GM18519 (cell line): Measurements from ENCODE around the gene CCDC178.
"Not testable (repeated sequence)": the region's sequence is repeated elsewhere in the genome, so short reads cannot be mapped to it uniquely, and the experiment has no call there.

Experiments
- ATAC-seq: cut with Tn5 transposase; IDR thresholded peaks from one replicate; pipeline ENCODE4 v1.9.1; 2021; ENCODE audit warnings: mild to moderate bottlenecking, moderate library complexity; ENCODE audit not compliant: unreplicated experiment, low FRiP score

The CCDC178 gene

DNA sequence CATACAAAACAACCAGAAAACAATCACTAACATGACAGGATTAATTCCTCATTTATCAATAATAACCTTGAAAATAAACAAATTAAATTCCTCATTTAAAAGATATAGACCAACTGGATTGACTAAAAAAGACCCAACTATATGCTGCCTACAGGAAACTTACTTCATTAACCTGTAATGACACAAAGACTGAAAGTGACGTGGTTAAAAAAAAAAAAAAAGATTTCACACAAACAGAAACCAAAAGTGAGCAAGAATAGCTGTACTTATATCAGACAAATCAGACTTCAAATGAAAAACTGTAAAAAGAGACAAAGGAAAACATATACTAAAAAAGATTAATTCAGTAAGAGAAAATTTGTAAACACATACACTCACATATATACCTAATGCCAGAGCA lies 201.2 kb downstream of the CCDC178 start:
- peak; percentile 88 for ATAC-seq

DNA sequence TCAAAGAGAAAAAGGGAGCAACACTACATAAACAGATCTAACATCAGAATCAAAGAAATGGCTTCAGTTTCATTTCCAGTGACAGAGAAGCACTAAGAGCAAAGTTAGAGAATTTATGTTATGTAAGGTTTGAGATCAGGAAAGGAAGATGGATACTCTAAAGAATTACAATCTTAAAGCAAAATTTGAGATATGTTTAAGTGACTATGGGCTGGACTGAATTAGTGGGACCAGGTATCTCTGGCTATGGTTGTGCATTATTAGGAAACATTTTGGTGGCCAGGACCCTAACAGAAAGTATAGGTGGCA lies 208.2 kb downstream of the CCDC178 start:
- ATAC-seq, result peak; percentile 26

DNA sequence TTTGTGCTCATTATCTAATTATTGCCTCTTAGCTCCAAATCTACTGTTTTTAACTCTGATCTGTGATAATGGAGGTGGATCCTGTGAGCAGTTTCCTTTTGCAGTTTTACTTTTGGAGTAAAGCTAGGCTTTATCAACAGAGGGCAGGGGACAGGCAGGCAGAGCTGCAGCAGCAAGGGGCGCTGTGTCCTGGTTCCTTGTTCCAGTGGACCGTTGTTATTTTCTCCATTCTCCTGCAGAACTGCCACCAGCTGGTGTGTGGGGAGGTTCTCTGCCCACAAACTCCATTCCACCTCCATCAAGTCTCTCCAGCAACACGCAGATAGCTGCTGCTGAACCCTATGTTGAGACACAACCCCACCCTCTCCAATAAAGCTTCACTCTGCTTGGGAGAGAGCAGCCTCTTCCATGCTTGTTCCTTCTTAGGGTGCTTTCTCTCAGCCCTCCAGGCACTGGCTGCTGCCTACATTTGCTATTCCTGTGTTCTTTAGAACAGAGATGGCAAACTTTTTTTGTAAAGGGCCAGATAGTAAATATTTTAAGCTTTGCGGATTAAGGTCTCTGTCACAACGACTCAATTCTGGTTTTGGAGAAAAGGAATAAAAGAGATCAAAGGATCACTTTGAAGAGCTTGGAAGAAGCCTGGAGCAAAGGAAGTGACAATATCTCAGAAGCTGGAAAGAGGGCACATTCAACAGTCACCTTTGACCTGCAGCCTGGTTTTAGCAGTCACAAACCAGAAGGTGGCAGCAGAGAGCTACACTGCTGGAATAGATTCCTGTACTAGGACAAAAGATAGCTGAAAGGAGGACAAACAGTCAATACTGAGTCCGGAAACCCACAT lies 208.8 kb downstream of the CCDC178 start:
- ATAC-seq, result peak; percentile 96

DNA sequence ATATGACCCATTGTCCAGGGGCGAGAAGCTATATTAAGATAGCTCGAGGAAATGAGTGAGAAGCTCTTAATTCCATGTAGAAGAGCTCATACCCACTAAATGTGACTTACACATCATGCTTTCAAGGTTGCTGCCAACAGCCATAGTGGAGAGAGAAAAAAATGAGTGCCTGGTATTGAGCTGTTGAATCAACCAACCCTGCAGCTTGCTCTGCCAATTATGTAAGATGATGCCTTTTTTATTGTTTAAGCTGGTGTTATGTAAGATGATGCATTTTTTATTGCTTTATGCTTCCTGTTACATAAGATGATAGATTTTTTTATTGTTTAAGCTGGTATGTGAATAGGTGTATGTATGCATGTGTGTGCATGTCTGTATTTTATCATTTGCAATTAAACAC lies 228.2 kb downstream of the CCDC178 start:
- no peak for ATAC-seq

DNA sequence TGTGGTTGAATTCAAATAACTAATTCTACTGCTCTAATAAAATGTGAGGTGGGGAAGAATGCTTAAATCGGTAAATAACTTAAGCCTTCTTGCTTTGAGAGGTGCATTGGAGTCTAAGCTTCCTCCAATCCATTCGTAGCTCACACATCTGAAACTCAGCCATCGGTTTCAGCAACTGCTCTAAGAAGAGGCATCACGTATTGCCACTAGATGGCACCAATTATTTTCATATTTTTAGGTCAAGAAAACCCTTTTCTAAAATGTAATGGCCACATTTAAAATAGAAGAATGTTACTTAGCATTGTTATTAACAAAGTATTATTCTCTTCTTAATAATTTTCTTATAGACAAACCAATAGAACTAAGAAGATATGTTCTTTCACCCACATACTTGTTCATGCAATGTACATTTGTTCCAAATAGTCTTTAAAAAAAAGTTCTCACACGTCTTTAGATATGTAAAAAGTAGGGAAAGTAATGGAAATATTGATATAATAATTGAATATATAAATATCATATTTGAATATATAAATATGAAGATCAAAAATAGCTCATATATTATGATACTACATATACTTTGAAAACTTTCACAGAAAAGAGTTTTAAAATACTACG lies 229.8 kb downstream of the CCDC178 start:
- no peak for ATAC-seq

DNA sequence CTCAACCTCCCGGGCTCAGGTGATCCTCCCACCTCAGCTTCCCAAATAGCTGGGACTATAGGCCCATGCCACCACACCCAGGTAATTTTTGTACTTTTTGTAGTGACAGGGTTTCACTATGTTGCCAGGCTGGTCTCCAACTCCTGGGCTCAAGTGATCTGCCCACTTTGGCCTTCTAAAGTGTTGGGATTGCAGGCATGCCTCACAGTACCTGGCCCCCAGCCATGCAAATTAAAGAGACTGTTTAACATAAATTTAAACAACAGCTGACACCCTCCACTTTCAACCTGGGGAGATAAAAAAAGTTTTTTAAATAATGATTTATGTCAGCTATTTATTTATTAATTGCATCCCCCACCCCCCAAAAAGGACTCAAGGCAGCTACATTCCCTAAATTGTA lies 234.7 kb downstream of the CCDC178 start:
- no peak for ATAC-seq

DNA sequence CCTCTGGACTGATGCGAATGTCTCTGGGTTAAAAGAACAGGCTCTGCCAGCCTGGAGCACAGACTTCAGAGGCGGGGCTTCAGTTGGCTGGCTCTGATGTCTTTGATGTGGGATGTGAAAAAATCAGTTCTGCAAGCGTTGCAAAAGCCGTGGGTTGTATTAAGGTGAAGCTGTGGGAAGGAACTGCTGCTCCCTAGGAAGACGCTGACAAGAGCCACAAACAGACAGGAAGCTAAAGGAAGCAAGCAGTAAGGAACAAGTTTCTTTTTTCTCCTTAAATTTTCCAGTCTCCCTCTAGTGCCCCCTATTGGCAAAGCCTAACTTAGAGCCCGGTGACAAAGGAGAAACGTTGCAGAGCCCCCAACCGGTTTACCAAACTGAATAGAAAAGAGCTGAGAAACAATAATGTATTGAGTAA lies 239.0 kb downstream of the CCDC178 start:
- no peak for ATAC-seq

DNA sequence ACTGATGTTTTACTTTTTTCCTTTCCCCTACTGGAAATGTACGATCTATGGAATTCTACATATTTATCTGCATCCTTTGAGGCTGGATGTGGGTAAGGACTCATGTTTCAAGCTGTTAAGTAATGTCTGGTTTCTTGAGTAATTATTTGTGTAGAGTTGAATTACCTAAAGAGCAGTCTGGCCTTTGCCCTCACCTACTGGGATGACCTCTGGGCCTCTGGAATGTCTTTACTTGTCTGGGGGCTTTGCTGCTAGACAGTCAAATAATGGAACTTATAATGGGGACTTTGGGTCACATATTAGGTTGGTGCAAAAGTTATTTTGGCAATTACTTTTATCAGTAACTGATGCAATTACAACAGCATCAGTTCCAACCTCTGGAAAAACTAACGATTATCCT lies 244.7 kb downstream of the CCDC178 start:
- no peak for ATAC-seq

DNA sequence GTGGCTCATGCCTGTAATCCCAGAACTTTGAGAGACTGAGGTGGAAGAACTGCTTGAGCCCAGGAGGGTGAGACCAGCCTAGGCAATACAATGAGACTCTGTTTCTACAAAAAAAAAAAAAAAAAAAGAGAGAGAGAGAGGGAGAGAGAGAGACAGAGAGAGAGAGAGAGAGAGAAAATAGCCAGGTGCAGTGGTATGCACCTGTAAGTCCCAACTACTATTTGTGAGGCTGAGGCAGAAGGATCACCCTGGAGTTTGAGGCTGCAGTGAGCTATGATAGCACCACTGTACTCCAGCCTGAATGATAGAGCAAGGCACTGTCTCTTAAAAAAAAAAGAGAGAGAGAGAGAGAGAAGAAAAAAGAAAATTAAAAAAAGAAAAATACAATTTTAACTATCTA lies 245.7 kb downstream of the CCDC178 start:
- no peak for ATAC-seq

DNA sequence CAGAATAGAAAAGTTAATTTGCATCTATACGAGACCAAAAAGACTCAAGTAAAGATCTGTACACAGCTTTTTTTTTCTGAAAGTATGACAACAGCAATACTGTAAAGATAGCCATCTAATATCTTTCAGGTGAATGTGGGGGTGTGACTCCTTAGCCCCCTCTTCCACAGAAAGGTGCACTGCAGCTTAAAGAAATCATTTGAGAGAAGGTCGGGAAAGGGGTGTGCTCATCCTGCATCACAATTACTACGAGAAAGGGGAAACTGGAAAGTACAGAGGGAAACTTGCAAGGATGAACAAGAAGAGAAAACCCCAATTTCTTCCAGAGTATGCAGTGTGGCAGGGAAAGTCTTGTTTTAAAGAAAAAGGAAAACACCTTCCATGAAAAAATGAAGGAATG lies 255.6 kb downstream of the CCDC178 start:
- no peak for ATAC-seq

DNA sequence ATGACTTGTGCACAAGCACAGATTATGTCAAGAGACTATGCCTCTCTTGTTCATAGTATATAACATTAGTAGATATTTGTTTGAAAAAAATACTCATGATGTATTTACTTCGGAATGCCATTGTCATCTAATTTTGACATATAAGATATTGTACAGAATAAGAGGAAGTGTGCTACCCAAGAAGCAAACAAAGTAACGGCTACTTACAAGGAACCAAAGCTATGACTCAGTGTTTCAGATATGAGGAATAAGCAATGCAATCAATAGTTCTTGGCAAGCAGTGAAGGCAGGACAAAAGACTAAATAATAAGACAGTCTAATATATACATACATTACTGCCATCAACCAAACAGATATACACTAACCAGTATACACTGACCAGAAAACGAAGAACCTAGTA lies 256.3 kb downstream of the CCDC178 start:
- ATAC-seq, result no peak

DNA sequence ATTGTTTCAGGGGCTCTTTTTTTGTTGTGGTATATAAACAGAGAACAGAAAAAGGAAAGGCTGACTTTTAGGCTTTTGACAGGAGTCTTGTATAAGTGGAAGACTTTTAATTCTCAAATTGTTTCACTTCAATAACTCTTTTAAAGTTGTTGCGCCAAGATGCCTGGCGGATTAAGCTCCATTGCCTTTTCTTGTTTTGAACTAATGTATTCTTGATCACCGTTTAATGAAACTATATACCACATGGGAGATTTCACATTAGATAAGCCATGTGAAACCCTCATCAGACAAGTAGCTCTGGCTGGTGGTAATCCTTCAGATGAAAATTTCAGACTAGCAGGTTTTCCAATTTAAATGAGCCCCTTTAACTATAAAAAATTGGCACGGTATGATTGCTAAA lies 257.4 kb downstream of the CCDC178 start:
- no peak for ATAC-seq

DNA sequence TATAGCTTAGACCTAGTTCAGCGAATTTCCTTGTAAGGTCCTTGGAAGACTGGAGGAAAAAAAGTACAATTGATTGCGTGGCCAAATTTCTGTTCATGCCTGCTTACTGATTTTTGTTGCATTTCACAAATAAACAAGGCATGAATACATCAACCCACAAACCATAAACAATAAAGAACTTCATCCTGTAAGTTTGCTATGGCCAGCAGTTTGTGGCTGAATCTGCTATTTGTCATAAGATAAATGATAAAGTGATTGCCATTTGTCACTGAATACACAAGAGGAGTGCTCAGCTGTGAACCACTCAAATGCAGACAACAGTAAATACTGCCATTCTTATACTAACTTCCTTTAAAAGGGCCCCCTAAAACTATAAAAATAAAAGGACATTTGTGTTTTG lies 259.5 kb downstream of the CCDC178 start:
- ATAC-seq, result no peak

DNA sequence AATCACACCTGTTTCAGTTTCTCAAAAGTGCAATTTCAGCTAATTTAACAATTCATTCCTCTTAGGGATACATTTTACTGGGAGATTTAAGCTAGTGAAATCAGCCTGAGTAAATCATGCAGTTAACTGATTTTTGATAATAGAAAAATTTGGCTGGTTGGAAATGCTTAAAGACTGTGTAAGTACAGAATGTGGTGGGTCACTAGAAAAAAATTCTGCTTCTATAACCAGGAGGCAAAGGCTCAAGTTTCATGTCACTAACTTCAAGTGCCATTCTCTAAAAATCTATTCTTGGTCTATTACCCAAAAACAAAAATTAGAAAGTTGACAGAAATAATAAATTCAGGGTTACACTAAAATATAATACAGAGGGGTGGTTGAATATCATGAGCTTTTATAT lies 271.3 kb downstream of the CCDC178 start:
- no peak for ATAC-seq

DNA sequence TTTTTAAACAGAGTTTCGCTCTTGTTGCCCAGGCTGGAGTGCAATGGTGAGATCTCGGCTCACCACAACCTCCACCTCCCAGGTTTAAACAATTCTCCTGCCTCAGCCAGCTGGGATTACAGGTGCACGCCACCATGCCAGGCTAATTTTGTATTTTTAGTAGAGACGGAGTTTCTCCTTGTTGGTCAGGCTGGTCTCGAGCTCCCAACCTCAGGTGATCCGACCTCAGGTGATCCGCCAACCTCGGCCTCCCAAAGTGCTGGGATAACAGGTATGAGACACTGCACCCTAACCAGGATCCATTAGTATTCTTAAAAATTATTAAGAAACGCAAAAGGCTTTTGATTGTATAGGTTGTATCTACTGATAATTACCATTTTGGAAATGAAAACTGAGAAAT lies 276.4 kb downstream of the CCDC178 start:
- ATAC-seq, result not testable (repeated sequence)

DNA sequence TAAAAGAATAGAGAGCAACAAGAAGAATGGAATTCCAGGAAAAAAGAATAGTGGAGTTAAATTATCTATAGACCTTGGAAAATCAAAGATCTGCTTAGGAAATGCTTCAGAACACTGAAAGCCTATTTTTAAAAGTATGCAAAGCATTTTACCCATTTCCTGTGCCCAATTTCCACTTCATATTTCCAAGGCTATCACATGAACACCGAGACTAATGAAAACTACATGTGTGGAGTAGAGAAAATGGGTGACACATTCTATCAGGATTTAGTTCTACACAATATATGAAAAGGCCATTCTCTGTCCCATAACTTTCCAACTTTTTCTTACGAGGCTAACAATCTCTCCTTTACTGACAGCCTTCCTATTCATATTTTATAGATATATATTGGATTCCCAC lies 279.4 kb downstream of the CCDC178 start:
- no peak for ATAC-seq

DNA sequence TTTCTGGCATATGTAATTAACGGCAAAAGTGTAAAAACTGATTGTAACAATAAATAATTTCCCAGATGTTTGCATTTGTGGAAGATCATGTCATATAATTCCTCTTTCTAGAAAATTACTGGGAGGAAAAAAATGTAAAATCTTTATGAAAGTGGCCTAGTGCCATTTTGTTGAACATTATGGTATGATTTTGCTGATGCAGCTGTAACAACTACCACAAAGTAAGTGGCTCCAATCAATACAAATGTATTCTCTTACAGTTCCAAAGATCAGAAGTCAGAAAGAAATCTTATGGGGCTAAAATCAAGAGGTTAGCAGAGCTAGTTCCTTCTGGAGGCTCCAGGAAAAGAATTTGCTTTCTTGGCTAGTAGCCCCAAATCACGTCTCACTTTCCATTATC lies 281.4 kb downstream of the CCDC178 start:
- ATAC-seq, result no peak

DNA sequence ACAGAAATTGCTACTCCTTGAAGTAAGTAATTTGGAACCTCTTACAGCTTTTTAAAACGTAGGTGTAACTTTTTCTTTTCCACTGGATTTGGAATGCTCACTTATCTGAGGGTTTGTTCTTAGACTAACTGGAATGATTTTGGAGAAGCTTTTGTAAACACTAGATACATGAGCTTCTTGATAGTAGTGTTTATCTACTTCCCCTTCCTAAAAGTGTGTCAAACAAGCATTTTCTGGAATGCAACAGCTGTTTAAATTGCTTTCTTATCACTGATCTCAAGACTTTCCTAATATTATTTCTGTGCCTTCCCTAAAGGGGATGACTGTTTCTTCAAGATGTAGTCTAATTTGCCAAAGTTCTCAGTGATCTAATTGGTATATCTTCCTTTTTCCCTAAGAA lies 282.6 kb downstream of the CCDC178 start:
- no peak for ATAC-seq

DNA sequence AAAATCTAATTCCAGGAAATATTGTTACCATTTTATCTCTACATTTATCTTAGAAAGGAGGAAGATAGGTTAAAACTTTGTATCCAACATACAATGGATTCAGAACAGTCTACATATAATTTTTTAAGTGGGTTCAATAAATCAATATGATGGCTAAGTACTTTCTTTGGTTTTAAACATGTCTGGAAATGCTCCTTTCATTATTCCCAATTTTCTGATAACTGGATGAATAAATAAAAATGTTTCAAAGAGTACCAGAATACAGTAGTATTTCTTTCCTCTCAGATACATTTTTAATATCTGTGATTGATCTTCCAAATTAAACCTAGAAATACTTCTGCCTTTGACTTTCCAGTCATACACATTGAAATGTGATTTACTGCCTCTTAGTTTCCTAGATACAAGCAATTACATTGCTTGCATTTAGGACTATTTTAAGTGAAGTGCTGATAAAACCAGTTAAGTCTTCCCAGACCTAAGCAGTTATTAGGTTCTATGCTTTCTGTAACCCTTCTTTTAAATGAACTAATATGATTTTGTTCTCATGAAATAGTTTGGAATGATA lies 283.5 kb downstream of the CCDC178 start:
- ATAC-seq, result no peak

DNA sequence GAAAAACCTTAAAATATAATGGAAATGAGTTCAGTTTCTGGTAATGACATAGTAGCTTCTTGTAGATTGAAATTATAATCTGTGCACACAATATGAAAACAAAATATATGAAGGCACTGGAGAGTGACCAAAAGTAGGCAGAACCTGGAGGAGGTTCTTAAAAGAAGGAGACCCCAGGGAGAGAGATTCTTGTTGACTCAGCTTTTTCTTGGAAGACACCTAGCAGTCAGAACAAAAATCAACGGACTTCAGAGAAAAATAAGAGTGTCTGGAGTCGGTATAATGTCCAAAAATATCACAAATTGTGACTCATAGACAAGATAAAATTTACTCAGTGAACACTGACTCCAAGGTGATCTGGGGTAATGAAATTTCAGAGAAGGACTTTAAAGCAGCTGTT lies 286.5 kb downstream of the CCDC178 start:
- no peak for ATAC-seq

DNA sequence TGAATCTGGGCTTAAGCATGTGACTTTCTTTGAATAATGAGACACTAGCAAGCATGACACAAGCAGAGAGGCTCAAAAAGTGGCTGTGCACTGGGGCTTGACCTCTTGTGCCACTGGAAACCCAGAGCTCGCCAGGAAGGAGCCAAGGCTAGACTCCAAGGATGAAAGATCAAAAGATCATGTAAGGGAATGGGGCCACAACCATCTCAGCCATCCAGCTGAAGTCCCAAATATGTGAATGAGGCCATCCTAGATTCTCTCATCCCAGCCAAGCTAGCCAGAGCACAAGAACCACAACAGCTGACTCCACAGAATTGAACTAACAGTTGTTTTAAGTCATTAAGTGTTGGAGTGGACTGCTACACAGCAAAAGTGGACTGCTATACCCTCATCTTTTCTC lies 288.1 kb downstream of the CCDC178 start:
- ATAC-seq, result no peak

DNA sequence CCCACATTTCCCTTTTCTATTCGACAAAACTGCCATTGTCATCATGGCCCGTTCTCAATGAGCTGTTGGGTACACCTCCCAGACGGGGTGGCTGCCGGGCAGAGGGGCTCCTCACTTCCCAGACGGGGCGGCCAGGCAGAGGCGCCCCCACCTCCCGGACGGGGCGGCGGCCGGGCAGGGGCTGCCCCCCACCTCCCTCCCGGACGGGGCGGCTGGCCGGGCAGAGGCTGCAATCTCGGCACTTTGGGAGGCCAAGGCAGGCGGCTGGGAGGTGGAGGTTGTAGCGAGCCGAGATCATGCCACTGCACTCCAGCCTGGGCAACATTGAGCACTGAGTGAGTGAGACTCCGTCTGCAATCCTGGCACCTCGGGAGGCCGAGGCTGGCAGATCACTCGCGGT lies 292.7 kb downstream of the CCDC178 start:
- not testable (repeated sequence) for ATAC-seq
